Measurements from ENCODE around the gene LYPD3. TPM values are rescaled to one million over a fixed set of nuclear protein-coding genes. Genes with fewer than 3 reads are reported as not detected.

The LYPD3 gene
- total and polyA plus RNA-seq, 7 experiments from 2014 or later, result 1.1 to 30.6 (median 6.5) TPM

- no peak within 1 kb of the TSS for H3K4me3 Mint-ChIP-seq
- no peak within 1 kb of the TSS for H3K27ac Mint-ChIP-seq
- H3K4me1 Mint-ChIP-seq, result no peaks in the 10 kb centered on the region
- Histone ChIP-seq H3K36me3 (ENCODE audit: control insufficient read depth in 2 of 3, insufficient read depth in 3 of 3, low read length in 3 of 3) (no peaks in the 10 kb centered on the region), H3K27me3 (ENCODE audit: control insufficient read depth in 2 of 2, insufficient read depth in 2 of 2, low read length in 2 of 2) (no peaks in the 10 kb centered on the region), H3K27ac (ENCODE audit: low read depth, low read length) (no peak within 1 kb of the TSS), H3K4me3 (ENCODE audit: low read length) (no peak within 1 kb of the TSS), H3K4me1 (ENCODE audit: control insufficient read depth in 2 of 2, insufficient read depth in 2 of 2, low read length in 2 of 2) (no peaks in the 10 kb centered on the region), H3K9me3 (ENCODE audit: control insufficient read depth in 2 of 3, low read length in 3 of 3) (no peaks in the 10 kb centered on the region)
- intact Hi-C loops (cut with micrococcal nuclease), result no loop called here
- H3K36me3 Mint-ChIP-seq, result peaks cover 0 to 11% (median 5%) of the 10 kb centered on the region in 5 donors
- peaks cover 0 to 22% (median 4%) of the 10 kb centered on the region in 11 donors for H3K9me3 Mint-ChIP-seq
- DNase-seq, result no peak
- H3K27me3 Mint-ChIP-seq, result peaks cover 0 to 7% (median 0%) of the 10 kb centered on the region in 5 donors
- ChIA-PET POLR2A (no interaction called here), CTCF (no interaction called here)
- no peak for ATAC-seq
Measured at GRCh38 chr19:43414554-43414953, 50.9 kb downstream of the LYPD3 start, which contains the start of gene TEX101. Gene TEX101, plus strand, starts transcription at chr19:43414890. Its CDS starts 1,030 bp downstream, at chr19:43415920.

GRCh38 chr19:43412441-43412840 is 53.0 kb downstream of the LYPD3 start:
- ChIA-PET CTCF (no interaction called here), POLR2A (no interaction called here)
- Histone ChIP-seq H3K9me3 (ENCODE audit: control insufficient read depth in 2 of 3, low read length in 3 of 3) (no peaks in the 10 kb centered on the region), H3K36me3 (ENCODE audit: control insufficient read depth in 2 of 3, insufficient read depth in 3 of 3, low read length in 3 of 3) (no peaks in the 10 kb centered on the region), H3K27ac (ENCODE audit: low read depth, low read length) (no peak overlapping the region), H3K27me3 (ENCODE audit: control insufficient read depth in 2 of 2, insufficient read depth in 2 of 2, low read length in 2 of 2) (no peaks in the 10 kb centered on the region), H3K4me3 (ENCODE audit: low read length) (no peak overlapping the region), H3K4me1 (ENCODE audit: control insufficient read depth in 2 of 2, insufficient read depth in 2 of 2, low read length in 2 of 2) (no peaks in the 10 kb centered on the region)
- H3K36me3 Mint-ChIP-seq, result peaks cover 0 to 16% (median 5%) of the 10 kb centered on the region in 5 donors
- H3K4me3 Mint-ChIP-seq, result no peak overlapping the region
- H3K27me3 Mint-ChIP-seq, result peaks cover 0 to 7% (median 0%) of the 10 kb centered on the region in 5 donors
- intact Hi-C loops (cut with micrococcal nuclease), result no loop called here
- DNase-seq (no peak), ATAC-seq (no peak)
- H3K9me3 Mint-ChIP-seq, result peaks cover 0 to 31% (median 4%) of the 10 kb centered on the region in 11 donors
- no peak overlapping the region for H3K27ac Mint-ChIP-seq
- no peaks in the 10 kb centered on the region for H3K4me1 Mint-ChIP-seq

Other genes with a start within 250 kb of the LYPD3 start
- under 1 TPM in 1 of 5 experiments, not detected in 4; 0.34 TPM for gene PSG9, start 196.1 kb downstream of the LYPD3 start, total RNA-seq
- gene PSG9, start 196.1 kb downstream of the LYPD3 start, polyA plus RNA-seq, result not detected
- not detected for gene CD177, start 111.9 kb downstream of the LYPD3 start, total RNA-seq
- gene CD177, start 111.9 kb downstream of the LYPD3 start, polyA plus RNA-seq, result not detected
- 1 to 10 TPM in 1 of 5 experiments, not detected in 4; 1.1 TPM for gene TEX101, start 50.7 kb downstream of the LYPD3 start, total RNA-seq
- not detected for gene TEX101, start 50.7 kb downstream of the LYPD3 start, polyA plus RNA-seq
- gene PHLDB3, start 39.1 kb upstream of the LYPD3 start, total RNA-seq, result 10 to 100 TPM; 24.5 to 98.8 (median 43.3) TPM
- 1 to 10 TPM; 4.5 to 6.5 TPM for gene PHLDB3, start 39.1 kb upstream of the LYPD3 start, polyA plus RNA-seq
- gene ETHE1, start 61.6 kb upstream of the LYPD3 start, total RNA-seq, result 10 to 100 TPM; 20.3 to 58.6 (median 23.9) TPM
- gene ETHE1, start 61.6 kb upstream of the LYPD3 start, polyA plus RNA-seq, result 10 to 100 TPM; 58.0 to 59.3 TPM
- 10 to 100 TPM in 2 of 5 experiments, 1 to 10 TPM in 3; 4.5 to 10.7 (median 5.6) TPM for gene ZNF575, start 67.6 kb upstream of the LYPD3 start, total RNA-seq
- gene ZNF575, start 67.6 kb upstream of the LYPD3 start, polyA plus RNA-seq, result 1 to 10 TPM; 2.7 to 3.5 TPM
- 10 to 100 TPM; 32.0 to 36.1 (median 35.4) TPM for gene XRCC1, start 109.9 kb upstream of the LYPD3 start, total RNA-seq
- gene XRCC1, start 109.9 kb upstream of the LYPD3 start, polyA plus RNA-seq, result 10 to 100 TPM; 27.2 to 34.8 TPM
- 1 to 10 TPM in 2 of 5 experiments, under 1 TPM in 3; 0.27 to 5.8 (median 0.59) TPM for gene PINLYP, start 110.2 kb upstream of the LYPD3 start, total RNA-seq
- under 1 TPM in 1 of 2 donors, not detected in 1; 0.49 TPM for gene PINLYP, start 110.2 kb upstream of the LYPD3 start, polyA plus RNA-seq
- gene IRGQ, start 130.5 kb upstream of the LYPD3 start, total RNA-seq, result 10 to 100 TPM; 13.5 to 43.8 (median 18.9) TPM
- gene IRGQ, start 130.5 kb upstream of the LYPD3 start, polyA plus RNA-seq, result 1 to 10 TPM in 1 of 2 donors, under 1 TPM in 1; 0.32 to 1.1 TPM
- 10 to 100 TPM in 4 of 5 experiments, 1 to 10 TPM in 1; 9.4 to 20.6 (median 19.5) TPM for gene ZNF576, start 131.0 kb upstream of the LYPD3 start, total RNA-seq
- 10 to 100 TPM in 1 of 2 donors, 1 to 10 TPM in 1; 8.6 to 15.7 TPM for gene ZNF576, start 131.0 kb upstream of the LYPD3 start, polyA plus RNA-seq
- gene SRRM5, start 146.5 kb upstream of the LYPD3 start, total RNA-seq, result 1 to 10 TPM in 3 of 5 experiments, under 1 TPM in 2; 0.56 to 1.7 (median 1.1) TPM
- gene SRRM5, start 146.5 kb upstream of the LYPD3 start, polyA plus RNA-seq, result 1 to 10 TPM in 1 of 2 donors, under 1 TPM in 1; 0.97 to 1.3 TPM
- gene ZNF428, start 154.0 kb upstream of the LYPD3 start, total RNA-seq, result 10 to 100 TPM; 21.7 to 29.1 (median 25.9) TPM
- gene ZNF428, start 154.0 kb upstream of the LYPD3 start, polyA plus RNA-seq, result 10 to 100 TPM; 13.1 to 16.1 TPM
- gene CADM4, start 174.2 kb upstream of the LYPD3 start, total RNA-seq, result under 1 TPM; 0.35 to 0.97 (median 0.51) TPM
- 1 to 10 TPM in 1 of 2 donors, under 1 TPM in 1; 0.34 to 2.0 TPM for gene CADM4, start 174.2 kb upstream of the LYPD3 start, polyA plus RNA-seq
- gene PLAUR, start 204.6 kb upstream of the LYPD3 start, total RNA-seq, result 100 to 1,000 TPM in 1 of 5 experiments, 10 to 100 TPM in 2, 1 to 10 TPM in 2; 3.2 to 358 (median 14.4) TPM
- gene PLAUR, start 204.6 kb upstream of the LYPD3 start, polyA plus RNA-seq, result 1 to 10 TPM in 1 of 2 donors, under 1 TPM in 1; 0.77 to 3.2 TPM

All from naive thymus-derived CD4-positive, alpha-beta T cell (primary cell).